Suprapubic skin (tissue), 4 donors: ENCODE data around the gene RPL10A. TPM values are rescaled to one million over a fixed set of nuclear protein-coding genes. Genes with fewer than 3 reads are reported as not detected.
A peak's percentile ranks its signal among the peaks of the same experiment; 100 is the strongest.

Source experiments
- DNase-seq, 2 donors: peaks; one replicate each; pipeline ENCODE4 v3.0.0-alpha.2; 2019; ENCODE audit warnings: low spot score in 2 of 2
- H3K27ac ChIP-seq: fragments of 200-600 bp; sonication (generic); one replicate; pipeline ENCODE4 v1.5.1; 2019
- H3K27me3 ChIP-seq: fragments of 200-600 bp; sonication (generic); one replicate; pipeline ENCODE4 v1.5.1; 2019
- H3K36me3 ChIP-seq: fragments of 200-600 bp; sonication (generic); one replicate; pipeline ENCODE4 v1.5.1; 2019
- H3K4me1 ChIP-seq: fragments of 200-600 bp; sonication (generic); one replicate; pipeline ENCODE4 v1.5.1; 2019
- H3K4me3 ChIP-seq: fragments of 200-600 bp; sonication (generic); one replicate; pipeline ENCODE4 v1.5.1; 2019; ENCODE audit warnings: mild to moderate bottlenecking
- H3K9me3 ChIP-seq: fragments of 200-600 bp; sonication (generic); one replicate; pipeline ENCODE4 v1.5.1; 2019
- CTCF ChIP-seq, 2 donors: fragments of 200-600 bp in 1 of 2; fragments of 450-650 bp in 1 of 2; sonication (generic) in 1 of 2; IDR thresholded peaks; one replicate each; pipeline ENCODE4 v1.5.1; 2016 to 2019; ENCODE audit warnings: antibody characterized with exemption in 2 of 2, mild to moderate bottlenecking in 1 of 2, moderate library complexity in 1 of 2
- EP300 ChIP-seq: sonication (generic); formaldehyde crosslinking; IDR thresholded peaks from one replicate; pipeline ENCODE4 v1.6.1; 2017; ENCODE audit warnings: antibody characterized with exemption
- POLR2A ChIP-seq, 2 donors: fragments of 450-650 bp; IDR thresholded peaks; one replicate each; pipeline ENCODE4 v1.6.1; 2017; ENCODE audit warnings: antibody characterized with exemption in 2 of 2, mild to moderate bottlenecking in 2 of 2, moderate library complexity in 2 of 2
- POLR2AphosphoS5 ChIP-seq, 3 donors: sonication (generic); formaldehyde crosslinking; IDR thresholded peaks; one replicate each; pipeline ENCODE4 v1.6.1; 2017; ENCODE audit warnings: antibody characterized with exemption in 3 of 3
- WGBS: methylation state at CpG from one replicate; pipeline ENCODE4 v1.1.5; 2018; 5-methylcytosine and 5-hydroxymethylcytosine counted together
- total RNA-seq, 4 donors: library from RNA; depleted of rRNA; stranded (reverse); fragments of >200 nt; gene quantifications; one replicate each; pipeline ENCODE4 v1.1.0, GENCODE V29; 2016

Gene RPL10A
- total RNA-seq, 4 donors from 2014 or later = 1,092 to 2,148 (median 1,858) TPM

GRCh38 chr6:35442693-35443092, 25.5 kb upstream of the RPL10A start:
- 66% methylated on average over 5 of the region's 5 CpGs for WGBS
- H3K9me3 ChIP-seq = no peaks in the 10 kb centered on the region
- H3K27me3 ChIP-seq = no peaks in the 10 kb centered on the region
- no peak overlapping the region for H3K27ac ChIP-seq
- no peak for DNase-seq
- H3K36me3 ChIP-seq = no peaks in the 10 kb centered on the region
- no peak overlapping the region for H3K4me3 ChIP-seq
- no peaks in the 10 kb centered on the region for H3K4me1 ChIP-seq
- TF ChIP-seq CTCF (IDR thresholded peaks at IDR 0.05) (no peak), EP300 (no peak), POLR2A (IDR thresholded peaks at IDR 0.05) (no peak), POLR2AphosphoS5 (IDR thresholded peaks at IDR 0.05) (no peak)

- TF ChIP-seq EP300 (no peak), POLR2AphosphoS5 (IDR thresholded peaks at IDR 0.05) (no peak), CTCF (IDR thresholded peaks at IDR 0.05) (no peak), POLR2A (IDR thresholded peaks at IDR 0.05) (no peak)
- no peak overlapping the region for H3K4me3 ChIP-seq
- H3K4me1 ChIP-seq = no peaks in the 10 kb centered on the region
- 69% methylated on average over 7 of the region's 9 CpGs for WGBS
- no peaks in the 10 kb centered on the region for H3K36me3 ChIP-seq
- no peak for DNase-seq
- H3K9me3 ChIP-seq = no peaks in the 10 kb centered on the region
- H3K27me3 ChIP-seq = no peaks in the 10 kb centered on the region
- H3K27ac ChIP-seq = no peak overlapping the region
Measured at GRCh38 chr6:35443341-35444030, 24.7 kb upstream of the RPL10A start.

DNA sequence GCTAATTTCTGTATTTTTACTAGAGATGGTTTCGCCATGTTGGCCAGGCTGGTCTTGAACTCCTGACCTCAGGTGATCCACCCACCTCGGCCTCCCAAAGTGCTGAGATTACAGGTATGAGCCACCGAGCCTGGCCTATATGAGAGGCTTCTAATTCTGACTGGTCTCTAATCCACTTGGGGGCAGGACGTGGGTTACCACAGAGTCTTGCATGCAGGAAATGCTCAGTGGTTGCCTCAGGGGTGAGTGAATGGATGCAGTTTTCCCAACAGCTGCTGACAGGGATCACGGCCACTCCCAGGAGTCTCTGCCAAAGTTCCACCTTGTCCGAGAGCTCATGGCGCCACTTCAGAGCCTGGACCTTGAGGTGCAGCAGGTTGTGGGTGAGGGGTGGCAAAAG, 22.5 kb upstream of the RPL10A start:
- no peaks in the 10 kb centered on the region for H3K36me3 ChIP-seq
- H3K4me3 ChIP-seq = no peak overlapping the region
- H3K4me1 ChIP-seq = no peaks in the 10 kb centered on the region
- 89% methylated on average over 6 of the region's 7 CpGs for WGBS
- no peaks in the 10 kb centered on the region for H3K9me3 ChIP-seq
- H3K27me3 ChIP-seq = no peaks in the 10 kb centered on the region
- H3K27ac ChIP-seq = no peak overlapping the region
- DNase-seq = no peak
- TF ChIP-seq CTCF (IDR thresholded peaks at IDR 0.05) (no peak), EP300 (no peak), POLR2AphosphoS5 (IDR thresholded peaks at IDR 0.05) (no peak), POLR2A (IDR thresholded peaks at IDR 0.05) (no peak)

GRCh38 chr6:35448191-35448590, 20.0 kb upstream of the RPL10A start:
- Histone ChIP-seq H3K27me3 (no peaks in the 10 kb centered on the region), H3K4me3 (no peak overlapping the region), H3K36me3 (no peaks in the 10 kb centered on the region), H3K9me3 (no peaks in the 10 kb centered on the region), H3K4me1 (peaks cover 20% of the 10 kb centered on the region), H3K27ac (no peak overlapping the region)
- WGBS = 53% methylated on average over 7 of the region's 7 CpGs
- TF ChIP-seq CTCF (IDR thresholded peaks at IDR 0.05) = no peak
- no peak for TF ChIP-seq POLR2A (IDR thresholded peaks at IDR 0.05)
- no peak for TF ChIP-seq EP300
- DNase-seq = no peak

GRCh38 chr6:35449287-35449881, 18.8 kb upstream of the RPL10A start:
- no peaks in the 10 kb centered on the region for H3K27me3 ChIP-seq
- H3K4me3 ChIP-seq = no peak overlapping the region
- no peaks in the 10 kb centered on the region for H3K9me3 ChIP-seq
- H3K36me3 ChIP-seq = no peaks in the 10 kb centered on the region
- no peak overlapping the region for H3K27ac ChIP-seq
- peaks cover 30% of the 10 kb centered on the region for H3K4me1 ChIP-seq
- DNase-seq = no peak
- 24% methylated on average over 12 of the region's 14 CpGs for WGBS
- TF ChIP-seq CTCF (IDR thresholded peaks at IDR 0.05) (peak; percentile 54 to 64), POLR2A (IDR thresholded peaks at IDR 0.05) (no peak)
